NCI-H2081 treated with DMSO at 0.1 percent for 48 hours (cell line): Measurements from ENCODE around the gene SIL1.
A peak's percentile ranks its signal among the peaks of the same experiment; 100 is the strongest.
"Not testable (repeated sequence)": the region's sequence is repeated elsewhere in the genome, so short reads cannot be mapped to it uniquely, and the experiment has no call there.

Experiments used
- DNase-seq: peaks from one replicate; lab custom pipeline; 2025; lab: John Stamatoyannopoulos, UW

SIL1 gene

DNA sequence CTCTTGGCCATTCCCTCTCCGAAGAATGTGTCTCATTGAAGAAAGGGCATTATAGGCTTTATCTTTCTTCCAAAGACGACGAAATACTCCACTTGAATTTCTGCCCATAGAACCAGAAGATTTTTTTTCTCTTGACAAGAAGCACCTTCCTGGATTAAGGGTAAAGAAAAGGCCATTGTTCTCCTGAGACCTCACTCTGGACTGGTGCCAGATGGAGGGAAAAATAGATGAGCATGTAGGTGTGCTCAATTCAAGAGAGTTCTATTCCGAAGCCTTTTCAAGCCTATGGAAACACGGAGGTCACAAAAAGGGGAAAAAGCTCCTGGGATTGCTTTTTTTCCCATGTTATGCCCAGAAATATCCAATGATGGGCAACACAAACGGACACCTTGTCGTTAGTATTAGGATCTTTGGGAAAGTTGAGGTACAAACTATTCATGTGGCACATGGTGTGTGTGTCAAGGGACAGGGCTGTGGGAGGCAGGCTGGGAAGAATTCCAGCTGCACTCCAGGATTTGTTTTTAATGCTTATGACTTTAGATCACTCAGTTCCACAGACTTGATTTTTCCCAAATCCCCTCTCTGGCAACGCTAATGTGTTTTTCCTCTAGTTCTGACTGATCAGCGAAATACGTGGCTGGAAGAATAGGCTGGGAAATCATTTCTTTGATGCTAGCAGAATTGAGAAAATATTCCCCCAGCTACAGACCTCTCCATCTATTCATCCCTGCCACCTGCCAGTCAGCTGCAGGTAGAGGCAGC lies 89.9 kb downstream of the SIL1 start:
- DNase-seq, result no peak

DNA sequence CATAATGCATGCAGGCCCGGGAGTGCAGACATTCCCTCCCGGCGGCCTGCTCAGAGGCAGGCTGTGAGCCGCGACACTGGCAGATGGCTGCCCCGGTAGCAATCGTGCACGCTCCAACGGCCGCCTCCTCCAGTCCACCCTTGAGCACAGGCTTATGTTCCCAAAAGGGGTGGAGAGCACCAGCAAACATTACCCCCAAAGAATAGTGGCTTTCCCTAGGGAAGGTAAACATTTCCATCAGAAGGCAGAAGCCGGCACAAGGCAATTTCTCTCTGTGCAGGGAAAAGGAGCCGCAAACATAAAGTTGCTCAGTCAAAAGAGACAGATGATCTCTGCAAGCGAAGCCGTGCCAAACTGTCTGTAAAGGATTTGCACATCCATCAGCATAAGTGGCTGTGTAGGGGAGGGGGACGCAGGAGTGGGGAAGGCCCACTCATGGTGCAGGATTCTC lies 92.5 kb downstream of the SIL1 start:
- DNase-seq, result peak; percentile 59

GRCh38 chr5:139104577-139105276 lies 93.4 kb downstream of the SIL1 start:
- no peak for DNase-seq

GRCh38 chr5:139103762-139104161 lies 94.4 kb downstream of the SIL1 start:
- no peak for DNase-seq

GRCh38 chr5:139100825-139101224 lies 97.3 kb downstream of the SIL1 start:
- DNase-seq, result no peak

GRCh38 chr5:139094154-139095131 lies 103.7 kb downstream of the SIL1 start:
- DNase-seq, result no peak

GRCh38 chr5:139092741-139093343 lies 105.3 kb downstream of the SIL1 start:
- no peak for DNase-seq

DNA sequence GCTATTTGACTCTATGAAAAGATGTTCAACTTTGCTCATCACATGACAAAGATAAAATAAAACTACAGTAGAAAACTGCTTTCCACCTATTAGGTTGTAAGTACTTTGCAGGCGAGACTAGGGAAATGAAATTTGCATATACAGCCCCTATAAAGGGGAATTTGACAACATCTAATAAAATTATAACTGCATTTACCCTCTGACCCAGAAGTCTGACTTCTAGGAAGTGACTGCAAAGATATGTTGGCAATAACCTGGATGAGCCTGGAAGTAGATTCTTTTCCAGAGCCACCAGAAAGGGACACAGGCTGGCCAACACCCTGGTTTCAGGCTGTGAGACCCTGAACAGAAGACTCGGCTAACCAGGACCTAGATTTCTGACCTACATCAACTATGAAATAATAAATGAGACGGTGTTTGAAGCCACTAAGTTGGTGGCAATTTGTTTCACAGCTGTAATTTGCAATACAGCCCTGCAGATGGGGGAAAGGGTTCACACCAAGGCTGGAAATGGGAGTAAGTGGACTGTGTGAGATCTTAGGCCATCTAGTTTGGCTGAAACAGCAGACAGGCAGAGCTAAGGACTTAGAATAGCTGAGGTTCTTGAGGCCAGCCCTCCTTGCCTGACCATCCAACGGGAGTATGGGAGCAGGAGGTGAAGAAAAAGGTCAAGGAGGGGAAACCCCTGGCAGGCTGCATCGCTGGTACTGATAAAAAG lies 106.6 kb downstream of the SIL1 start:
- no peak for DNase-seq

GRCh38 chr5:139090581-139090980 lies 107.6 kb downstream of the SIL1 start:
- DNase-seq, result no peak

DNA sequence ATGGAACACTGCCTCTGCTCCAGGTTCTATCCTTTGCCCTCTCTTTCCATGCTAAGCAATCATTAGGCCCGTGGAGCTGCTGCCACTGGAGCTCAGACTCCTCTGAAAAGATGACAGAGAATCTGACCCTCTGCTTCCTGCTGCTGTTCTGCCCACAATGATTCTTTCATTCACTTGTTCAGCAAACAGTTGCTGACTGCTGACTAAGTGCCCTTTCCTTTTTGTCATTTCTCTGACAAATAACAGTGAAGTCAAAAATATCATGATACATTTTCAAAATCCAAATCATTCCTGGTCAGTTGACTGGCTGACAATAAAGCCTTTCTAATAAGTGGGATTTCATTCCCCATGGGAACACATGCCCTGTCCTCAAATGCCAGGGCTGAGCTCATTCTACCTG lies 110.1 kb downstream of the SIL1 start:
- DNase-seq, result no peak

DNA sequence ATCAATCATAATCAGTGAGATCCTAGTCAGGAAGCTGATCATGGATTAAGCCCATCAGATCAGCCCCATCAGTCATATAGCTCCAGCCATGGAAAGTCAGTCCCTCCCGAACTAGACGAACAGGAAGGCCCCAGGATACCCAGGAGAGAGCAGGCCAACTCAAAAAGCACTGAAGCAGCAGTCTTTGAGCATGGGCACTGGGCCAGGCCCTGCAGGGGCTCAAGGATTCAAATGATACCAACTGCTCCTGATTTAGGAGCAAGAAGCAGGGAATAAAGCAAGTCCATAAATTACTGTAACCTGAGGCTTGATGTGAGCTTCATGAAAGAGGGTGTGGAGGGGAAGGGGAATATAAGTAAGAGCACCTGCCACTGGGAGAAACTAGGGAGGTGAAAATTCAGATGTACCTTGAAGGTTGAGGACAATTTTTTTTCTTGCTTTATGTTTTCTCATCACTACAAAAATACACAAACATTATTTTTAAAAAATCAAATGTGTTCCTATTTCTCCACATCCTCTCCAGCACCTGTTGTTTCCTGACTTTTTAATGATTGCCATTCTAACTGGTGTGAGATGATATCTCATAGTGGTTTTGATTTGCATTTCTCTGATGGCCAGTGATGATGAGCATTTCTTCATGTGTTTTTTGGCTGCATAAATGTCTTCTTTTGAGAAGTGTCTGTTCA lies 115.2 kb downstream of the SIL1 start:
- DNase-seq, result no peak

- DNase-seq, result no peak
These were observed 118.1 kb downstream of the SIL1 start for GRCh38 chr5:139079991-139080610.

DNA sequence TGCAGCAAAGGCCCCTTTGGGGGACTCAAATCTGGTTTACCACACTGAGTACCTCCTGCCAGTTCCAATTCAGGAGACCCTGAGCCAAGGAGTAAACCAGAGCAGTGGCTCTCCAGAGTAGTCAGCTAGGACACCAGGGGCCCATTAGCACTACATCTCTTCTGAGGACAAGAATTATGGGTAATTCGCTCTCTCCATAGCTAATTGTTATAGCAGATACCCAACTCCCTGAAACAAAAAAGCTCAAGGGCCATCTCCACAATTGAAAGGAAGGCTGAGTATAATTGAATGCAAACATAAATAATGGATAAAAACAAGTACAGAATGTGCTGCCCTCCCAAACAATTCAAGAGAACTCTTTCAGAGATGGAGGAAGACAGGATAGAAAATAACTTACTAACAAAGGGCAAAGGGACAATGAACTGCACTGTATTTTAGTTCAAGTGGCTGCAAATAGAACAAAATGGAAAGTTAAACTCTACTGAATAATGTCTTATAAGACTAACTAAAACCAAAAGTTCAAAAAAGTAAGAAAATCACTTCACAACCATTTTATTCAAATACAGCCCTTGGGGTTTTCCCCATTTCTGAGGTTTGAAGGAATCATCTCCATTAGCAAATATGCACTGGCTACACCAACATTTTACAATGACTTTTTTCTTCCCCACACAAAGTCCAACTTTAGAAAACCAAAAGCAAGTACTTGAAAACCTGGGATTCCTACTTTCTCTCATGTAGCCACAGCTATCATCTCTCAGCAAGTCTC lies 118.8 kb downstream of the SIL1 start:
- DNase-seq, result no peak

GRCh38 chr5:139078345-139078744 lies 119.8 kb downstream of the SIL1 start:
- no peak for DNase-seq

DNA sequence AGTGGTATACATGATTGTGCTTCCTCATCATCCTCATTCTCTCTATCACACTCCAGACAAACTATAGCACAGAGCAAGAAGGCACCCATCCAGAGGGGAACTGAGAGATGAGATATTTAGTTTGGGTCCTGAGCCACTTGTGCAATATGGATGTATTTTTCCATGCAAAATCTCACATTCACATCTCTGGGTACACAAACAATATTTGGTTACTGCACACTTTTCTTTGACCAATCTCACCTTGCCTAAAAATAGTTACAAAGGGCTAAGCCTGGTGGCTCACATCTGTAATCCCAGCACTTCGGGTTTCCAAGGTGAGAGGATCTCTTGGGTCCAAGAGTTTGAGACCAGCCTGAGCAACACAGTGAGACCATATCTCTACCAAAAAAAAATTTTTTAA lies 120.3 kb downstream of the SIL1 start:
- no peak for DNase-seq

DNA sequence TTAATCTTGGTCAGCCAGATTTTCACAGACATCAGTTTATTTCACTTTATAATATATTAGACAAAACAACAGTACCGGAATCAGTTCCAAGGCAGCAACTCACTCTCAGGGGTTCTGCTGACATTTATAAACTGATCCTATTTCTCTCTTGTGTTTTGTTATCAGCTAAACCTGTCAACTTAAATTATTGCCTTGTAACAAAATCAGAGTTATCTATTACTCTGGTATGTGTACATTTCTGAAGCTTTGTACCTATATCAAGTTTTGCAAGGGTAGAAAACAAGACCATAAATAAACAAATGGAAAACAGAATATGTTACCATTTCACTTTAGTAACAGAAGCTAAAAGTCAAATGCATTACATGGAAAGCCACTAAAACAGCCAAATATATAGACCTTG lies 122.1 kb downstream of the SIL1 start:
- DNase-seq, result no peak

- DNase-seq, result no peak
These were observed 122.8 kb downstream of the SIL1 start for GRCh38 chr5:139075066-139076050.

- DNase-seq, result not testable (repeated sequence)
These were observed 124.2 kb downstream of the SIL1 start for GRCh38 chr5:139073956-139074355.
